OCI-M2 (cell line): ENCODE results near the gene TMEM259.

ENCODE experiments used
- DNase-seq: peaks from one replicate; lab custom pipeline; 2025; ENCODE audit not compliant: unreplicated experiment; lab: John Stamatoyannopoulos, UW

The TMEM259 gene

DNA sequence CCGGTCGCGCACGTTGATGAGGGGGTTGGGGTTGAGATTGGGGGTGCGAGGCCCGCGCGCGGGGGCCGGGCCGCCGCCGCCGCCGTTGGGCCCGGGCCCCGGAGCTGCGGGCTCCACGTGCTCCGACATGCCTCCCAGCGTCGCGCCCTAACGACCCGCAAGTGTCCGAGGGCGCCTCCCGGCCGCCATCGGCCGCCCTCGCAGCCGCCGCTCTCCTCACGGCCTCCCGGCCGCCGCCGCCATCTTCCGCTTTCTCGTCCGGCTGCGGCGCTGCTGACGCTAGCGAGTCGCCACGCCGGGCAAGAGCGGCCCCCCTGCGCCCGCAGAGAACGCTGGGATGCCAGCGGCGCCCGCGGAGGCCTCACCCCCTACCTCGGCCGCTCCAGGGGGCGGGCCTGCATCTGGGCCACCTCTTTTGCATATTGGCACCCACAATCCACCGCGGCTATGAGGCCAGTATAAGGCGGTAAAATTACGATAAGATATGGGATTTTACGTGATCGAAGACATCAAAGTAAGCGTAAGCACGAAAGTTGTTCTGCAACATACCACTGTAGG, at the start of gene TMEM259:
Gene TMEM259 (minus strand): TSS at position 256 of the 558 bp plus-strand sequence. CDS start 127 bp downstream, at position 129.
- peak; percentile 94 for DNase-seq

DNA sequence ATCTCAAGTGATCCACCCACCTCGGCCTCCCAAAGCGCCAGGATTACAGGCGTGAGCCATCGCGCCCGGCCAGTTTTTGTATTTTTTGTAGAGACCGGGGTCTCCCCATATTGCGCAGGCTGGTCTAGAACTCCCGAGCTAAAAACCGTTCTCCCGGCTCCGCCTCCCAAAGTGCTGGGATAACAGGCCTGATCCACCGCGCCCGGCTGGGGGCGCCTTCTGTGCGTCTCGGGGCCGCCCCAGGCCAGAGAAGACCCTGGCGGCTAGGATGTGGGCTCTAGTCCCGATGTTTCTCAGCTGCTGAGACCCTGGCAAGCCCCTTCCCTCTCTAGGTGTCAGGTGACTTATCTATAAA, 49.6 kb upstream of the TMEM259 start:
- no peak for DNase-seq

DNA sequence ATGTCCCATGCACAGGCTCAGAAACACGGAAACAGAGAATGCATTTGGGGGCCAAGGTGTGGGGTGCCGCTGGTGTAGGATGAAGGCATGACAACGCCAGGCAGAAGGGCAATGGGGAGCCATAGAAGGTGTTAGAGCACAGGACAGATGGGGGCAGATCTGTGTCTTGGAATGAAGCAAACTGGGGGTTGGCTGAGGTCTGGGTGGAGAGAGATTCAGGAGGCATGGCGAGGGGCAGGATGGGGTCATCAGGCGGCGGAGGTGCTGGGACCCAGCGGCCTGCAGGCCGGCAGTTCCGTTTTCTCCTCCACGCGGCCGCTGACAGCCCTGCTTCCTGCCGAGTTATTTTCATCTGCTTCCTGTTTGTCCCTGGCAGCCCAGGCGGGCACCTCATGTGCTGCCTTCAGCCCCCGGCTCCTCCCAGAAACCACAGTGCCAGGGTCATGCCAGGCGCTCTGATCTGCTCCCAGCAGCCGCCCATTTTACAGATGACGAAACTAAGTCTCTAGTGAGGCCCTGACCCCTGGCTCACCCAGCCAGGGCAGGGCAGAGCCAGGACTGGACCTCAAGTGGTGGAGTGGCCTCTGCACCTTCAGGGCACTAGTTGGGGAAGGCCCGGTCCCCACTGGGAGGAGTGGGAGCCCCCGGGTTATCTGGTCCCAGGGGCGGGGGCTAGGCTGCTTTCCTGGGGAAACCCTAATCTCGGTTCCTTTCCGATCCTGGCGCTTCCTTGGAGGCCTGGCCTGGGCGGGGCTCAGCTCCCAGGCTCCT, 48.3 kb upstream of the TMEM259 start:
- DNase-seq, result no peak

DNA sequence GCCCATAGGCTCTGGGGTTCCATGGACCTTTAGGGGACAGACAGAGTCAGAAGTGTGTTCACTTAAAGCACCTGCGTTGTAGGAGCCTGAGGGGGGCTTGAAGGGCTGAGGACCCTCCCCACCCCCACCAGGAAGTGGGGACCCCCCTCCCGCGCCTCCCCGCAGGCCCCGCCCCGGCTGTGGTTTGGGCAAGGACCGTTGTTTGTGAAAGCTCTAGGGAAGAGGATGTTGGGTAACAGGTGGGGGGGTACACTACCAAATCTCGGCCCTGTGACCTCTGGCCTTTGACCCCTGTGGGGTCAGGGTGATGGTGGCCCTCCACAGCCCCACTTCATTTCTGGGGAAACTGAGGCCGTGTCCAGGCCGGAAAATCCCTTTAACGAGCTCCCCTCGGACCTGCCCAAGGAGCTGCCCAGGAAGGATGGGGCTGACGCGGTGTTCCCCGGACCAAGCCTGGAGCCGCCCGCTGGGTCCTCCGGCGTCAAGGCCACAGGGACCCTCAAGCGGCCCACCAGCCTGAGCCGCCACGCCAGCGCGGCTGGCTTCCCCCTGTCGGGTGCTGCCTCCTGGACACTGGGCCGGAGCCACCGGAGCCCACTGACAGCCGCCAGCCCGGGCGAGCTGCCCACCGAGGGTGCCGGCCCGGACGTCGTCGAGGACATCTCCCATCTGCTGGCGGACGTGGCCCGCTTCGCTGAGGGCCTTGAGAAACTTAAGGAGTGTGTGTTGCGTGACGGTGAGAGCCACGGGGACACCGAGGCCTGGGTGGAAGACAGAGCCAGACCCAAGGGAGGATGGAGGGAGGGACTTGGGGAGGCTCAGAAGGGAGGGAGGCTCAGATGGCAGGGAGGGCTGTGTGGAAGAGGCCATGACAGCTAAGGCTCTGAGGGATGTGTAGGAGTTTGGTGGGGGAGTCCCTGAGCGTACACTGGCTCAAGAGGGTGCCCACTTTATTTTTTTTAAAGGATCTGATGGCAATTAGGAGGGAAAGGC, 47.4 kb upstream of the TMEM259 start:
- DNase-seq, result no peak

DNA sequence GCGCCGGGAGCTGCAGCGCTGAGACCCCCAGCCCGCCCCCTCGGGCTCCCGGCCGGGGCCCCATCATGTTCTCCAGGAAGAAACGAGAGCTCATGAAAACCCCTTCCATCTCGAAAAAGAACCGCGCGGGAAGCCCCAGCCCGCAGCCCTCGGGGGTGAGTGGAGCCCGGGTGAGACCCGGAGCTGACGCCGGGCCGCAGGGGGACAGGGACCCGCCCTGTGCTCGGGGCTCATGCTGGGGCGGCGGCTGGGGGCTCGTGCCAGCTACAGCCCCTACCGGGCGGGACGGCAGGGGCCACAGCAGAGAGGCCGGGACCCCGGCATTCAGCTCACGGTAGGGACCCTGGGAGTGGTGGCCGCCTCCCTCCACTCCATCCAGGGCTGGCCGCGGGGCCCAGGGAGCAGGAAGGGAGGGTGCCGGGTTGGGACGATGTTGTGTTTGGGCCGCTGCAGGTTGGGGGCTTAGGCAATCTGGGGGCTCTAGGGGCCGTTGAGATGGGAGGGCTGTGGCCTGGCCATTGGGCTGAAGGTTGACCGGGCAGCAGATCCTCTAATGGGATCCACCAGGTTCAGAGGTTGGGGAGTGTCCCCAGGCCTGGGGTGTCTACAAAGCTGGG, 46.5 kb upstream of the TMEM259 start:
- DNase-seq, result no peak

DNA sequence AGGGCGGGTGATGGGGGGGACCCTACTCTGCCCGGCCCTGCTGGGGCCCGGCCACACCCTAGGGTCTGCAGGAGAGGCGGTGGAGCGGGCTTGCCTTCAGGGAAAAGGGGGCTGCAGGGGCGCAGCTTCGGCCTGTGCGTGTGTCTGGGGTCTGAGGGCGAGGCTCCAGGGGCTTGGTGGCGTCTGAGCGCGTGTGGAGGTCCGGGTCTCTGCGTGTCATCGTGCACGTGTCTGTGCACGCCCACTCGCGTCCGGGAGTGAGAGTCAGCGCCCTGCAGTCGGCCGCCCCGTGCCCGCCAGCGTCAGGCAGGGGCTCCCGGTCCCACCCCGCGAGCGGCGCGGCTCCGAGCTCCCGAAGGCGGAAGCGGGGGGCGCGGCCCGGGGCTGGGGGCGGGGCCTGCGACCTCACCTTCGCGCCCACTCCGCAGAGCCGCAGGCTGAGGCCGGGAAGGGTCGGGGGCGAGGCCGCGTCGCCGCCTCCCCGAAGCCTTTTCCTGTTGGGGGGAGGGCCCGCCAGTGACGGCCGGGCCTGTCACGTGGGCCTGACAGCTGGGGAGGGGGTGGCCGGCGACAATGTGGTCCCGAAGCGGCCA, 45.9 kb upstream of the TMEM259 start, which contains the start of gene ARHGAP45:
Gene ARHGAP45 (plus strand): TSS at position 420 of the 593 bp plus-strand sequence. CDS start 239 bp downstream, outside the sequence.
- DNase-seq, result no peak

DNA sequence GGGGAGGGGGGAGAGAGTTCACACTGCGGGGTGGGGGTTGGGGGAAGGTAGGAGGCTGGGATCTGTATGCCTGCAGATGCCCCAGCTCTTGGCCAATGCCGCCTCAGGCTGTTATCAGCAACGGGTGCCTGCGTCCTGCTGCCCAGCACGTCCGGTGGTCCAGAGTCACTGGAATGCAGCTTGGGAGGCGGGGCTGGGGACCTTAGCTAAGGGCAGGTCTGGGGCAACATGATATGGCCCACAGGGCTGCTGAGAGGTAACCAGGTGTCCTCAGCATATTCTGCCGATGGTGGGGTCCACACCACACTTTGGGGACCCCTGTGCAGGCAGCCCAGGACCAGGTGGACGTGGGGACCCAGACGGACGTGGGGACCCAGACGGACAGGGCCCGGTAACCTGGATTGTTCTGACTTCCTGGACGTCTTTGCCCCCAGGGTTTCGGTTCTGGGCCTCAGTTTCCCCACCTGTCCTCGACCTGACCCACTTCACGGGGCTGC, 45.4 kb upstream of the TMEM259 start:
- DNase-seq, result no peak

DNA sequence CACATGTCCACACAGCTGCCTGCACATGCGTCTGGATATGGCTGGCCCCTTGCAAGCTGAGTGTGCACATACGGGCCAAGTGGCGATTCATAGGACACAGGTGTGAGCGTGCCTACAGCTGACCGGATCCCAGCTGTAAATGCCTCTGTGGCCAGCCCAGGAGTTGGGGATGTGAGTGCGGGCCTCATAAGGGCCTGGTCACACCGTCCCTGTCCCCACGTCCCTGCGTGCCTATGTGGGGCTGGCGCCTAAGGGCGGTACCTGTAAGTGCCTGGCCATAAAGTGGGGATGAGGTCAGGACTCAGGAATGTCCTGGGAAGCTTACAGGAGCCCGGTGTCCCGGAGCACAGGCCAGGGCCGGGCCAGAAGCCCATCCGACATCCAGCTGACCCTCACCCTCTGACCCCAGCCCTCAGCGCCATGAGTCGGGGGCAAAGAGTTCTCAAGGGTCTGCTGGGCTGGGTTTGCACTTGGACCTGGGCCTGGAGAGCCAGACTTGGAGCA, 44.7 kb upstream of the TMEM259 start:
- no peak for DNase-seq

DNA sequence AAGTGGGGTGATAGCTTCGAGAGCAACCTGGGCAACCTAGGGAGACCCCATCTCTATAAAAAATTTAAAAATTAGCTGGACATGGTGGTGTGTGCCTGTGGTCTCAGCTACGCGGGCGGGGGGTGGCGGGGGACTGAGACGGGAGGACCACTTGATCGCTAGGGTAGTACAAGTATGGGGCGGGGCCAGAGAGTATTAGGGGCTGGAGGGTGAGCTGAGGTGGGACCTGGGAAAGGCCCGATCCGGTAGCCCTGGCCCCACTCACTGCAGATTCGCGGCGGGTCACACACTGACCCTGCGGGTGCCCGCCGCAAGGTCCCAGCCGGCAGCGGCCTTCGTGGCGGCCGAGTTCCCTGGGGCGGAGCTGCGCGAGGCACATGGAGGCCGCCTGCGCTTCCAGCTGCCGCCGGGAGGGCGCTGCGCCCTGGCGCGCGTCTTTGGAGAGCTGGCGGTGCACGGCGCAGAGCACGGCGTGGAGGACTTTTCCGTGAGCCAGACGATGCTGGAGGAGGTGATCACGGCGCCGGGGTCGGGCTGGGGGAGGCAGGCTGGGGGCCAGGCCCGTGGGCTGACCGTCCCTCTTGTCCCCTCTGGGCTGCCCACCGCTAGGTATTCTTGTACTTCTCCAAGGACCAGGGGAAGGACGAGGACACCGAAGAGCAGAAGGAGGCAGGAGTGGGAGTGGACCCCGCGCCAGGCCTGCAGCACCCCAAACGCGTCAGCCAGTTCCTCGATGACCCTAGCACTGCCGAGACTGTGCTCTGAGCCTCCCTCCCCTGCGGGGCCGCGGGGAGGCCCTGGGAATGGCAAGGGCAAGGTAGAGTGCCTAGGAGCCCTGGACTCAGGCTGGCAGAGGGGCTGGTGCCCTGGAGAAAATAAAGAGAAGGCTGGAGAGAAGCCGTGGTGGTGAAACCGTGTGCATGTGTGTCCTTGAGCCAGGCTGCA, 44.0 kb upstream of the TMEM259 start:
- no peak for DNase-seq

DNA sequence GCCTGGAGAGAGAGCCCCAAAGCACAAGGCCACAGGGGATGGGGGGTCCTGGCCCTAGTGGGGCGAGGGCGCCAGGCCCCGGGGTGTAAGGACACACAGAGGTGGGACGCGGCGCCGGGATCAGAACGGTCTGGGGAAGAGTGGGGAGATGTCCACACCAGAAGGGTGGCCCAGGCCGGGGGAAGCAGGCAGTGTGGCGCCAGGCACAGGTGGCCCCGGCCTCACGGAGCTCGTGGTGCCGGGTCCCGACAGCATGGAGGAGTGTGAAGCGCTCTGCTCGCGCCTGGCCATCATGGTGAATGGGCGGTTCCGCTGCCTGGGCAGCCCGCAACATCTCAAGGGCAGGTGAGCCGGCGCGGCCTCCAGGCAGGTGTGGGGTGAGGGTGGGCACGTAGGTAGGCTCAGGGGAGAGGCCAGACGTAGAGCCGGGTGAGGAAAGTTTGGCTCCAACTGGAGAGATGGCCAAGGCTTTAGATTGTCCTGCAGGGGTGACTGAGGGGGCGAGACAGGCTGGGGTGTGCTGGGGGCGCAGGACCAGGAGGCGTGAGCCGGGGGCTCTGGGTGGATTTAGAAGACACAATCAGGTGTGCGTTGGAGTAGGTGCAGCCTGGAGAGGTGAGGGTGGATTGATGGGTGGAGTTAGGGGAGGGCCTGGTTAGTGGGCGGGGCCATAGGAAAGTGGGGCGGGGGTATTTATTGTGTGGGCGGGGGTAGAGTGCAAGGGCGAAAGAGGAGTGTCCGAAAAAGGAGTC, 43.2 kb upstream of the TMEM259 start:
- no peak for DNase-seq

DNA sequence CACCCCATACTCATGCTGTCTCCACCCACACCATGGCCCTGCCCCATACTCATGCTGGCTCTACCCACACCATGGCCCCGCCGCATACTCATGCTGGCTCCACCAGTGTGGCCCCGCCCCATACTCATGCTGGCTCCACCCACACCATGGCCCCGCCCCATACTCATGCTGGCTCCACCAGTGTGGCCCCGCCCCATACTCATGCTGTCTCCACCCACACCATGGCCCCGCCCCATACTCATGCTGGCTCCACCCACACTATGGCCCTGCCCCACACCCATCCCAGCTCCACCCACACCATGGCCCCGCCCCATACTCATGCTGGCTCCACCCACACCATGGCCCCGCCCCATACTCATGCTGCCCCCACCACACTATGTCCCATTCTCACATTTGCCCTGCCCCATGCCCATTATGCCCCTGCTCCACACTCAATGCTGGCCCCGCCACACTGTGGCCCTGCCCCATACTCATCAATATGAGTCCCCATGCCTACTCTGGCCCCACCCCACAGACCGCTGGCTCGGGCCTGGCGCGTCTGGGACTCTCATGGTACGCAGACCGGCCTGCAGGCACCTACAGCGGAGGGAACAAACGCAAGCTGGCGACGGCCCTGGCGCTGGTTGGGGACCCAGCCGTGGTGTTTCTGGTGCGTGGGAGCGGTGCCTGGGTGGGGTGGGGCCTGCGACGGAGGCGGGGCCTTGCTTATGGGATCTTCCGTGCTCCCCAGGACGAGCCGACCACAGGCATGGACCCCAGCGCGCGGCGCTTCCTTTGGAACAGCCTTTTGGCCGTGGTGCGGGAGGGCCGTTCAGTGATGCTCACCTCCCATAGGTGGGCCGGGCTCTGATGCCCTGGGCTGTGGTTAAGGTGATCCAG, 42.3 kb upstream of the TMEM259 start:
- no peak for DNase-seq

DNA sequence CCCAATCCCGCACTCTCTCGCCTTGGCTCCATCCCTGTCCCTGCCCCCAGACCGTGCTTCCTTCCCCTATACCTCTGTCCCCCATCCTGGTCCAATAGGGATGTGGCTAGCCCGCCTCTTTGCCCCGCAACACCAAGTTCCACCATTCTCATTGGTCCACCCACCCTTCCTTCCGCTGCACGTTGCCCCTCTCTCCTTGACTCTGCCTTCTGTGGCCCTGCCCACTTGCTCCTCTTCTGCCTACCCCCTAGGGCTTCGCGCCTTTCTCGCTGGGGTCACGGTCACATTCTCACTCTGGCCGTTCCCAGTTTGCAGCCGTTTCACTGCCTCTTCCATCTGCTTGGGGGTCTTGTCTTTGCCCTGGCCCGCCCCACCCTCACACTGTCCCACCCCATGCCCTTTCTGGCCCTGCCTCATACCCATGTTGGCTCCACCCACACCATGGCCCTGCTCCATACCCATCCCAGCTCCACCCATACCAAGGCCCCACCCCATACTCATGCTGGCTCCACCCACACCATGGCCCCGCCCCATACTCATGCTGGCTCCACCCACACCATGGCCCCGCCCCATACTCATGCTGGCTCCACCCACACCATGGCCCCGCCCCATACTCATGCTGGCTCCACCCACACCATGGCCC, 41.6 kb upstream of the TMEM259 start:
- DNase-seq, result no peak

DNA sequence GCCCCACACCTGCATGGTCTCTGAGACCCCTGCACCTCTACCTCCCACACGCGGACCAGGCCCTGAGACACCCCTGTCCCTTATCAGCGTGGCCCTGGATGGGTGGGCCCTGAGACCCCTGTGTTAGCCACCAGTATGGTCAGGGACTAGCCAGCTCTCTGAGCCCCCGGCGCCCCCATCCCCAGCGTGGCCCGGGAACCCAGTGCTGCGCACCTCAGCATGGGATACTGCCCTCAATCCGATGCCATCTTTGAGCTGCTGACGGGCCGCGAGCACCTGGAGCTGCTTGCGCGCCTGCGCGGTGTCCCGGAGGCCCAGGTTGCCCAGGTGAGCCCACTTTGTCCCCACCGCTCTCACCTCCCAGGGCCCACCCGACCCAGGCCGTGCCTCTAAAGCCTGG, 41.1 kb upstream of the TMEM259 start:
- DNase-seq, result no peak

DNA sequence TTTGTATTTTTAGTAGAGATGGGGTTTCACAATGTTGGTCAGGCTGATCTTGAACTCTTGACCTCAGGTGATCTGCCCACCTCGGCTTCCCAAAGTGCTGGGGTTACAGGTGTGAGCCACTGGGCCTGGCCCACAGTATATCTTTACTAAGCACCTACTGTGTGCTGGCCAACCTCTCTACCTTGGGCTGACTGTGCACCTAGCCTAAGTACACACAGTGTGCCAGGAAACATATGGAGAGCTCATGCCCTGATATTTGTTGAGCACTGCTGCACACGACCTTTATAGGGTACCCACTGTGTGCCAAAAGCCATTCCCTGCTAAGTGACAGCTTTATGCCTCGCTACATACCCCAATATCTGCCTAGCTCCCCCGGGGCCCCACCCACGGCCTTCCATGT, 39.8 kb upstream of the TMEM259 start:
- DNase-seq, result no peak

DNA sequence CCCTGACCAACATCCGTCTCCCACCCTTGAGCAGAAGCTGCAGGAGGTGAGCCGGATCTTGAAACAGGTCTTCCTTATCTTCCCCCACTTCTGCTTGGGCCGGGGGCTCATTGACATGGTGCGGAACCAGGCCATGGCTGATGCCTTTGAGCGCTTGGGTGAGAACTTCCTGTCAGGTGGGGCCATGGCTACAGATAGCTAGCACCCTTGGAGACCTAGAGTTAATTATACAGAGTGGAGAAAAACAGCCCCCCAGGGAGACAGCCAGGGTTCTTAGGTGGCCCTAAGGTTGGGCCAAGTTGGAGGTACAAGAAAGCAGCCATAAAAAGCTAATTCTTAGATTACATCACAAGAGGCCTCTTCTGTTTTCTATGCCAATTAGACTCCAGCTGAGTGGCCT, 37.2 kb upstream of the TMEM259 start:
- no peak for DNase-seq

DNA sequence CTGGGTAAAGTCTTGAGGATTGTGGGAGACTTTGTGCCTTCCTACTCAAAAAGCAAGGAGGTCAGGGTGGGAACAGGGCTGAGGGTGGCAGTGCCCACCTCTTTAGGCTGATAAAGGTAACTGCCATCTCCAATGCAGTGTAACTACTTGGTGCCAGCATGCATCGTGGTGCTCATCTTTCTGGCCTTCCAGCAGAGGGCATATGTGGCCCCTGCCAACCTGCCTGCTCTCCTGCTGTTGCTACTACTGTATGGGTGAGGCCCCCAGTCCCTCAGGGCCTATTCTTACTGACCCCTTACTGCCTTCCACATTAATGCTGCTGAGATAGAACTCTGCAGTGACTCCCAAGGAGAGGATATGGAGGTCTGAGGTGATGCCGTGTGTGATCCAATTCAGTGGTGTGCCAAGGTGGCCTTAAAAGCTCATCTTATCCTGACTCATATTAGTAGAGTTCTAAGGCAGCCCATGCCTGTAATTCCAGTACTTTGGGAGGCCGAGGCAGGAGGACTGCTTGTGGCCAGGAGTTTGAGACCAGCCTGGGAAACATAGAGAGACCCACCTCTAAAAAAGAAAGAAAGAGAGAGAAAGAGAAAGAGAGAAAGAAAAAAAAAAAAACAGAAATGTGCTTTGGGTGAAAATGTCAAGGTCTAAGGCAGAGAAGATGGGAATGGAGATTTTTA, 36.4 kb upstream of the TMEM259 start:
- DNase-seq, result no peak
